ENCODE data around the gene BLZF1.

GRCh38 chr1:169360415-169360814 lies 7.6 kb upstream of the BLZF1 start:
- TF ChIP-seq POLR2A (IDR thresholded peaks at IDR 0.05) = no peak
- TF ChIP-seq, protein P1, sequence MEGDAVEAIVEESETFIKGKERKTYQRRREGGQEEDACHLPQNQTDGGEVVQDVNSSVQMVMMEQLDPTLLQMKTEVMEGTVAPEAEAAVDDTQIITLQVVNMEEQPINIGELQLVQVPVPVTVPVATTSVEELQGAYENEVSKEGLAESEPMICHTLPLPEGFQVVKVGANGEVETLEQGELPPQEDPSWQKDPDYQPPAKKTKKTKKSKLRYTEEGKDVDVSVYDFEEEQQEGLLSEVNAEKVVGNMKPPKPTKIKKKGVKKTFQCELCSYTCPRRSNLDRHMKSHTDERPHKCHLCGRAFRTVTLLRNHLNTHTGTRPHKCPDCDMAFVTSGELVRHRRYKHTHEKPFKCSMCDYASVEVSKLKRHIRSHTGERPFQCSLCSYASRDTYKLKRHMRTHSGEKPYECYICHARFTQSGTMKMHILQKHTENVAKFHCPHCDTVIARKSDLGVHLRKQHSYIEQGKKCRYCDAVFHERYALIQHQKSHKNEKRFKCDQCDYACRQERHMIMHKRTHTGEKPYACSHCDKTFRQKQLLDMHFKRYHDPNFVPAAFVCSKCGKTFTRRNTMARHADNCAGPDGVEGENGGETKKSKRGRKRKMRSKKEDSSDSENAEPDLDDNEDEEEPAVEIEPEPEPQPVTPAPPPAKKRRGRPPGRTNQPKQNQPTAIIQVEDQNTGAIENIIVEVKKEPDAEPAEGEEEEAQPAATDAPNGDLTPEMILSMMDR (IDR thresholded peaks at IDR 0.05) = no peak

Data from esophagus squamous epithelium (tissue), 4 donors.